ENCODE results near the gene GRB10.

GRB10 gene

DNA sequence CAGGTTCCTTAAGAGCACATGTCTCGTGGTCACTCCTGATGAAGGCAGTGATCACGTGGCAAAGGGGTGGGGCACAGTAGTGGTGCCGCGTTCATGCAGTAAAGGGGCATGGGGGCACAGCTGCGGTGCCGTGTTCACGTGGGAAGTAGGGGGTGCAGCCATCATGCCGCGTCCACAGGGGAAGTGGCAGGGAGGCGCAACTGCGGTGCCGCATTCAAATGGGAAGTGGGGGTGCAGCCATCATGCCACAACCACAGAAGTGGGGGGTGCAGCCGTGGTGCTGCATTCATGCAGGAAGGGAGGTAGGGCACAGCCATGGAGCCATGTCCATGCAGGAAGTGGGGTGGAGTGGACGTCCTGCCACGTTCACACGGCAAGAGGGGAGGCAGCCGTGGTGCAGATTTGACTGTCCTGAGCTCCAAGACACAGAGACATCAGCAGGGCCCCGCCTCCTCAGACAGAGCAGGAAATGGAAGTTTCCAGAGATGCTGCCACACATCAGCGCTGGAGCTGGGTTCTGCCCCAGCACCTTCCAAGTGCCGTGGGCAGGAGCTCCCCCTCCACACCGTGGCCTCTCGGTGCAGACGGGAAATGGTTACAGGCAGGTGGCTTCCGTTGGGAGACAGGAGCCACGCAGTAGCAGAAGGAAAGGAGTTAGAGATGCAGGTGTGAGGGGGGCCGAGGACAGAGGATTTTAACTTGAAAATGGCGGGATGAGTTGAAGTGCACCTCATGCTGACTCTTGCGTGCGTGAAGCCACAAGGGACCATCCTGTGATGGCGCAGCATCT is 122.5 kb downstream of the GRB10 start:
- Histone ChIP-seq H3K27me3 (ENCODE audit: control insufficient read depth, insufficient read depth, low read length) (no peaks in the 10 kb centered on the region), H3K4me1 (ENCODE audit: control insufficient read depth, low read depth, low read length) (no peaks in the 10 kb centered on the region), H3K36me3 (ENCODE audit: control insufficient read depth, low read depth, low read length) (peaks cover 17% of the 10 kb centered on the region), H3K27ac (ENCODE audit: low read length) (no peak overlapping the region), H3K9ac (ENCODE audit: low read length) (no peak overlapping the region), H3K9me3 (ENCODE audit: control insufficient read depth, low read depth, low read length) (no peaks in the 10 kb centered on the region), H3K4me3 (ENCODE audit: low read length) (no peak overlapping the region)

DNA sequence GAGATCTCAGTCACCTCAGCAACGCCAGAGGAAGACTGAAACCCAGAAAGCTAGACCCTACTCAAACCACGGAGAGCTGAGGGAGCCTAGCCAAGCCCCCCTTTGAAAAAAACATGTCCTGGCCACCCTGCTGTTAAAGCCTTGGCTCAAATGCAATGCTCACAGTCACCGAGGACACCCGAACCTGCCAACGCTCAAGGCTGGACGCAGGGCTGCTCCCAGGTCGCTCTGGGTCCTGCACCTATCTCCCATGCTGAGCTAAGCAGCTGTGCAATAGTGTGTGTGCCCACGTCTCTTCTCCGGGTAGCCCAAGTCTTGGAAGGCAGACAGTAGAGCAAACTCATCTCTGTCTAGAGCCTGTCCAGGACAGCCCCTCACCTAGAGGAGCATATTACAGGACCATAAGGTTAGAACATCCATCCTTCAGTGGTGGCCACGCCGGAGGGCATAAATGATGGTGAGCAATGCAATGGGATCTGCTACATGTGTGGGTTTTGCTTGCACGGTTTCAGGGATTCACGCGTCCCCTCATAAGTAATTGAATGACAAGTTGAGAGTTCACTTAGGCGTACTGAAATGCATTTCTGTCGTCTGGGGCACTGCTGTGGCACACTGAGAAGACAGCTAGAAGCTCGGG is 123.2 kb downstream of the GRB10 start:
- H3K27ac ChIP-seq (ENCODE audit: low read length): no peak overlapping the region
- no peak overlapping the region for H3K4me3 ChIP-seq (ENCODE audit: low read length)
- no peak overlapping the region for H3K9ac ChIP-seq (ENCODE audit: low read length)
- no peaks in the 10 kb centered on the region for H3K4me1 ChIP-seq (ENCODE audit: control insufficient read depth, low read depth, low read length)
- H3K9me3 ChIP-seq (ENCODE audit: control insufficient read depth, low read depth, low read length): no peaks in the 10 kb centered on the region
- H3K27me3 ChIP-seq (ENCODE audit: control insufficient read depth, insufficient read depth, low read length): no peaks in the 10 kb centered on the region
- peaks cover 17% of the 10 kb centered on the region for H3K36me3 ChIP-seq (ENCODE audit: control insufficient read depth, low read depth, low read length)

DNA sequence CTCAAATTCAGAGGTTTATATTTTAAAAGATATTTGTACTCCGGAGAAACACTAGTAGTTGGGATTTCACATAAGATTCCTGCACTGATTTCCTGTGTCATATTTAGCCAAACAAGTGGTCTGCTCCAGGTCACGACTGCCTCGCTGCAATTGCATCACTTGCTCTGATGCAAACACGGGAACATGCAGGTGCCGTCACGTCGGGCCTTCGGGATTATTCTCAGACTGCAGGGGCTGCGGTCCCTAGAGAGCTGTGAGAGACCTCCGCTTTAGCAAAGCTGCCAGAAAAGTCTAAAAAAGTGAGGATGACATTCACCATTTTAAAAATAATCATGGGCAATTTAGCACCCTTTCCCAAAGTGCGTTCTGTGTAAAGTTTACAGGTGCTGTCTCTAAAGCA is 124.0 kb downstream of the GRB10 start:
- Histone ChIP-seq H3K27me3 (ENCODE audit: control insufficient read depth, insufficient read depth, low read length) (no peaks in the 10 kb centered on the region), H3K36me3 (ENCODE audit: control insufficient read depth, low read depth, low read length) (peaks cover 17% of the 10 kb centered on the region), H3K9me3 (ENCODE audit: control insufficient read depth, low read depth, low read length) (no peaks in the 10 kb centered on the region), H3K4me3 (ENCODE audit: low read length) (no peak overlapping the region), H3K27ac (ENCODE audit: low read length) (no peak overlapping the region), H3K9ac (ENCODE audit: low read length) (no peak overlapping the region), H3K4me1 (ENCODE audit: control insufficient read depth, low read depth, low read length) (no peaks in the 10 kb centered on the region)

DNA sequence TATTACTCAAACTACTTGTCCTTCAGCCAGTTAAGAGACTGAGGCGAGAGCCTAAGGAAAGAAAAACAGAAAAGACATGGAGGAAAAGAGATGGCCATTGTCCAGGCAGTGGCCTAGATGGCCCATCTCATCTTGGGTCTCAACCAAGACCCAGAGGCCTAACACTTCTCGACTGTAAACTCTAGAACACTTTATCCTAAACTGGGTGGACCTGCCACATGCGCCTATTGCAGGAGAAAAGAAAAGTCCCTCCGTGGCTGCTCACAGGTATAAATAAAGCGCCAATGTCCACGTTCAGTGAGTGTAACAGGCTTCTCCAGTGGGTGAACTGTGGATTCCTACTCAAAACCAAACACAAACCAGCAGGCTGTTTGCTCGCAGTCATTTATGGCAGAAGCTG is 124.8 kb downstream of the GRB10 start:
- Histone ChIP-seq H3K9ac (ENCODE audit: low read length) (no peak overlapping the region), H3K4me1 (ENCODE audit: control insufficient read depth, low read depth, low read length) (no peaks in the 10 kb centered on the region), H3K9me3 (ENCODE audit: control insufficient read depth, low read depth, low read length) (no peaks in the 10 kb centered on the region), H3K36me3 (ENCODE audit: control insufficient read depth, low read depth, low read length) (peaks cover 17% of the 10 kb centered on the region), H3K27me3 (ENCODE audit: control insufficient read depth, insufficient read depth, low read length) (no peaks in the 10 kb centered on the region), H3K4me3 (ENCODE audit: low read length) (no peak overlapping the region), H3K27ac (ENCODE audit: low read length) (no peak overlapping the region)

GRCh38 chr7:50657341-50657873 is 125.3 kb downstream of the GRB10 start:
- Histone ChIP-seq H3K36me3 (ENCODE audit: control insufficient read depth, low read depth, low read length) (peaks cover 12% of the 10 kb centered on the region), H3K4me1 (ENCODE audit: control insufficient read depth, low read depth, low read length) (no peaks in the 10 kb centered on the region), H3K9ac (ENCODE audit: low read length) (no peak overlapping the region), H3K9me3 (ENCODE audit: control insufficient read depth, low read depth, low read length) (no peaks in the 10 kb centered on the region), H3K27ac (ENCODE audit: low read length) (no peak overlapping the region), H3K4me3 (ENCODE audit: low read length) (no peak overlapping the region), H3K27me3 (ENCODE audit: control insufficient read depth, insufficient read depth, low read length) (no peaks in the 10 kb centered on the region)

DNA sequence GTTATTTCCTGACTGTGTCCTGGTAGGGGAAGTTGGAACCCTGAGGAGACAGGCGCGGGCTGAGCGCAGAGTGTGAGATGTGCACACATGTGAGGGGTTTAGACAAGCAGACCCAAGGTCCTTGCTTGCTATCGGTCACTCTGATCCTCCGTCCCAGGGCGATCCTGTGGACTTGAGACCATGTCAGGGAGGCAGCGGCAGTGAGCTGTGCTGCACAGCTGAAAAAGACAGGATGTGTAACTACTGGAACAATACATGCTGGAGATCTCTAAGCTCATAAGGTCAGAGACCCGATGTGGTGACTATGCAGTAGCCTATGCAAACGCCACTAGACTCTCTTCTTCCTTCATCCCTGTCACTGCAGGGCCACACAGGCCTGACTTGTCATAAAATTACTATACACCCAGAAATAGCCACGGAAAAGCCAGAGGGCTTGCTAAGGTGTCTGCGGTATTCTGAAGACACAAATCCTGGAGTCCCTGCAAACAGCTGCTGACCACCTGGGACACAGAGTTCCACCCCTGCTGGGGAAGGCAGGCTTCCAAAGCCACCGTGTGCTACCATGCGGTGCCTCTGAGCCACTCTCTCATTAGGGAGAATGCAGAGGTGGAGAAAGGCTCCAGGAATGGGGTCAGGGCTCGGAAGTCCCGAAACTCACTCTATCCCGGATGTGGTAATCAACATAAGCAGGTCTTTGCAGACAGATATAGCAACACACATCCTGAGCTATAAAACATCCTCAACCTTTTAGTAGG is 126.4 kb downstream of the GRB10 start:
- H3K36me3 ChIP-seq (ENCODE audit: control insufficient read depth, low read depth, low read length): peaks cover 4% of the 10 kb centered on the region
- H3K27ac ChIP-seq (ENCODE audit: low read length): no peak overlapping the region
- no peak overlapping the region for H3K4me3 ChIP-seq (ENCODE audit: low read length)

GRCh38 chr7:50655490-50655889 is 127.2 kb downstream of the GRB10 start:
- no peak overlapping the region for H3K9ac ChIP-seq (ENCODE audit: low read length)
- H3K27ac ChIP-seq (ENCODE audit: low read length): no peak overlapping the region
- H3K36me3 ChIP-seq (ENCODE audit: control insufficient read depth, low read depth, low read length): peaks cover 4% of the 10 kb centered on the region
- no peak overlapping the region for H3K4me3 ChIP-seq (ENCODE audit: low read length)
- H3K4me1 ChIP-seq (ENCODE audit: control insufficient read depth, low read depth, low read length): no peaks in the 10 kb centered on the region
- H3K27me3 ChIP-seq (ENCODE audit: control insufficient read depth, insufficient read depth, low read length): no peaks in the 10 kb centered on the region
- no peaks in the 10 kb centered on the region for H3K9me3 ChIP-seq (ENCODE audit: control insufficient read depth, low read depth, low read length)

More for the DNA sequence above, 126.4 kb downstream of the GRB10 start:
- H3K9ac ChIP-seq (ENCODE audit: low read length): no peak overlapping the region
- no peaks in the 10 kb centered on the region for H3K4me1 ChIP-seq (ENCODE audit: control insufficient read depth, low read depth, low read length)
- H3K9me3 ChIP-seq (ENCODE audit: control insufficient read depth, low read depth, low read length): no peaks in the 10 kb centered on the region
- H3K27me3 ChIP-seq (ENCODE audit: control insufficient read depth, insufficient read depth, low read length): no peaks in the 10 kb centered on the region

GRCh38 chr7:50655020-50655419 is 127.7 kb downstream of the GRB10 start:
- Histone ChIP-seq H3K36me3 (ENCODE audit: control insufficient read depth, low read depth, low read length) (peaks cover 4% of the 10 kb centered on the region), H3K27me3 (ENCODE audit: control insufficient read depth, insufficient read depth, low read length) (no peaks in the 10 kb centered on the region), H3K27ac (ENCODE audit: low read length) (no peak overlapping the region), H3K9me3 (ENCODE audit: control insufficient read depth, low read depth, low read length) (no peaks in the 10 kb centered on the region), H3K4me3 (ENCODE audit: low read length) (no peak overlapping the region), H3K4me1 (ENCODE audit: control insufficient read depth, low read depth, low read length) (no peaks in the 10 kb centered on the region), H3K9ac (ENCODE audit: low read length) (no peak overlapping the region)

- Histone ChIP-seq H3K9ac (ENCODE audit: low read length) (no peak overlapping the region), H3K4me1 (ENCODE audit: control insufficient read depth, low read depth, low read length) (no peaks in the 10 kb centered on the region), H3K36me3 (ENCODE audit: control insufficient read depth, low read depth, low read length) (peaks cover 4% of the 10 kb centered on the region), H3K9me3 (ENCODE audit: control insufficient read depth, low read depth, low read length) (no peaks in the 10 kb centered on the region), H3K27me3 (ENCODE audit: control insufficient read depth, insufficient read depth, low read length) (no peaks in the 10 kb centered on the region), H3K4me3 (ENCODE audit: low read length) (no peak overlapping the region), H3K27ac (ENCODE audit: low read length) (no peak overlapping the region)
Observed at GRCh38 chr7:50653981-50654425, 128.7 kb downstream of the GRB10 start.

GRCh38 chr7:50653126-50653864 is 129.4 kb downstream of the GRB10 start:
- no peak overlapping the region for H3K9ac ChIP-seq (ENCODE audit: low read length)

More at GRCh38 chr7:50653126-50653864, 129.4 kb downstream of the GRB10 start:
- Histone ChIP-seq H3K36me3 (ENCODE audit: control insufficient read depth, low read depth, low read length) (peaks cover 1% of the 10 kb centered on the region), H3K4me1 (ENCODE audit: control insufficient read depth, low read depth, low read length) (no peaks in the 10 kb centered on the region), H3K27me3 (ENCODE audit: control insufficient read depth, insufficient read depth, low read length) (no peaks in the 10 kb centered on the region), H3K27ac (ENCODE audit: low read length) (no peak overlapping the region), H3K9me3 (ENCODE audit: control insufficient read depth, low read depth, low read length) (no peaks in the 10 kb centered on the region), H3K4me3 (ENCODE audit: low read length) (no peak overlapping the region)
